ENCODE data around the gene STRBP. TPM values are rescaled to one million over a fixed set of nuclear protein-coding genes. Genes with fewer than 3 reads are reported as not detected.

STRBP gene
- total RNA-seq, 1 donor from 2014 or later: 84.8 TPM

- DNase-seq (ENCODE audit: low spot score in 2 of 2): no peak
- FAIRE-seq: no peak
These were observed 158.7 kb downstream of the STRBP start for GRCh38 chr9:123109540-123110279.

DNA sequence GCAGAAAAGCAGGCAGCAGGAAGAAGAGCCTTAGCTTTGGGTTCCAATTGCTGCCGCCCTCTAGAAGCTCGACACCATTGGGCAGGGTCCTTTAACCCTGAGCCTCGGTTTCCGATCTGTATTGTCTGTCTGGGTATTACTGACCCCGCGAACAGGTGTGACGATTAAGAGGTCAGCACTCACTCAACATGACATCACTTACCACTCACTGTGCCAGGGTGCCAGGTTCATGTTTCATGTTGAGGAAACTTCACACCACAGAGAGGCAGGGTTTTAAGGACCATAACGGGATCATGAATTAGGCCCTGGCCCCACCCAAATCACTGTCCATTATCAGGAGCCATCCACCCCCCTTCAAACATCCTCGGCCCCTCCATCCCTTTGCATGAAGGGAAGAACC lies 159.4 kb downstream of the STRBP start:
- no peak for DNase-seq (ENCODE audit: low spot score in 2 of 2)
- FAIRE-seq: no peak

DNA sequence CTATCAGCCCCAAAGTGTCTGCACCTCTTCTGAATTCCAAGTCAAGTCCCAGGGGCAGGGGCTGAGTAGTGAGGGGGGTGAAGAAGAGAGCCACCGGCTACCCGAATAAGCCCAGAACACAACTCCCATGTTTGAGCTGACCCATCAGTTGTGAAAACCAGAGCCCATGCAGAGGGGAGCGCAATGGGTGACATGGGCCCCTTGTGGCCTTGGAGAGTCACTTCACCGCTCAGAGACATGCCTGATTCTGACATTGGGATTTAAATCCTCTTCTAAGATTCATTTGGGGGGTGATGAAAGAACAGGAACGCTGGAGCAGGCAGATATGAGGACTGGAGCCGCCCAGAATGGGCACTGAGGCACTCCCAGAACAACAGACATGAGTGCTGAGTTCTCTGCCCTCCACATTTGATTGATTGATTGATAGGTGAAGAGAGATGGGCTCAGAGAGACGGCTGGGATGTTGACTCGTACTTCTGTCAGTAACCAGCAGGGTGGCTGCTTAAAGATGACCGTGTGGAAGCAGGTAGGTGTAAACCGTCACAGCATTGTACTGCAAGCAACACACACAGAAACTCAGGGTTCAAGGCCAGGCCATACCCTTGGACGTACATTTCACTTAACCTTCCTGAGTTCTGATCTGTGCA lies 160.6 kb downstream of the STRBP start:
- no peak for DNase-seq (ENCODE audit: low spot score in 2 of 2)
- FAIRE-seq: no peak

DNA sequence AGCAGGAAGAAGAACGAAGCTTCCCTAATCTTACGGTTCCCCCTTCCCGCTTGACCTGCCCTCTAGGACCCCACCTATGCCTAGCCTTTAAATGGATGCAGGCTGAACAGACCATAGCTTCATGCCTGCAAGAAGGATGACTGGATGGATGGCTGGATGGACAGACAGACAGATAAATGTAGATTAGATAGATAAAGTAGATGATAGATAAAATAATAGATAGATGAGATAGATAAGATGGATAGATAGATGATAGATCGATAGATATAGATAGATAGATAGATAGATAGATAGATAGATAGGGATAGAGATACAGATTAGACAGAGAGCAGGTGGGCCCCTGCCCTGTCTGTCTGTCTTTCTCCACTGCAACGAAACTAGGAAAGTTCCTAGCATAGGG lies 162.9 kb downstream of the STRBP start:
- FAIRE-seq (no peak), DNase-seq (ENCODE audit: low spot score in 2 of 2) (no peak)

DNA sequence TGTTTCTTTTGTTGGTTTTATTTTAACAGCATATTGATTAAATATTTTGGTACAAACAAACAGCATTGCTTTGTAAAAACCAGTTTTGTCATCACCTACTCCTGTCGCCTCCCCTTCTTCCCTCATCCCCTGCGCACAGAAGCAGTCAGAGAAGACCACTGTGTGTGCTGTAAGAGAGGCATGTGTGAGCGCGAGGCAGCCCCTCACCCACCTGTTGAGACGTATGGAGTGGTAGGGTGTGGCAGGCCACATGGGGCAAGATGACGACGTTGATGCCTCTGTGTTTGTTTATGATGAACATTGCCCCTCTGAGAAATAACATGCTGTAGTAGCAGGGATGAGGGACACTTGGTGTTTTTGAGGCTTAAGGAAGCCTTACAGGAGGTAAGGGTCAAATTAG lies 163.6 kb downstream of the STRBP start:
- FAIRE-seq (no peak), DNase-seq (ENCODE audit: low spot score in 2 of 2) (no peak)

- DNase-seq (ENCODE audit: low spot score in 2 of 2): no peak
- FAIRE-seq: no peak
These were observed 165.8 kb downstream of the STRBP start for GRCh38 chr9:123102375-123103113.

DNA sequence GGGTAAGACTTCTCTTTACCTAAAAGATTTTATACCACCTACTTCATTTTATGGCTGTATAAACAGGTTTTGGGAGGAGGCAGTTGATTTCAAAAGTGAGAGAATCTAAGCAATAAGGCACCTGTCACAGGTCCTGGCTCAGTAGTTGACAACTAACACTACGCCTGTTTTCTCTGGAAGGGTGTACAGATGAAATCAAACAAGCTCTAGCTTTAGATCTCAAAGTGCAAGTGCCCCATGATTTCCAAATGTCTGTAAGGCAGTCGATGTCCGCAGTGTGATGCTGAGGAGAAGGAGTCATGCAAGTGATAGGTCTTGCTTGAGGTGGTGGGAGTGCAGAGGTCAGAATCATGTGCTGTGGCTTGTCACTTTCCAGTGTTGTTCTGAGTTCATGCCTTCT lies 168.8 kb downstream of the STRBP start:
- no peak for FAIRE-seq

GRCh38 chr9:123099042-123099441 lies 169.3 kb downstream of the STRBP start:
- FAIRE-seq (no peak), DNase-seq (ENCODE audit: low spot score in 2 of 2) (no peak)

More for the DNA sequence above, 168.8 kb downstream of the STRBP start:
- DNase-seq (ENCODE audit: low spot score in 2 of 2): no peak

DNA sequence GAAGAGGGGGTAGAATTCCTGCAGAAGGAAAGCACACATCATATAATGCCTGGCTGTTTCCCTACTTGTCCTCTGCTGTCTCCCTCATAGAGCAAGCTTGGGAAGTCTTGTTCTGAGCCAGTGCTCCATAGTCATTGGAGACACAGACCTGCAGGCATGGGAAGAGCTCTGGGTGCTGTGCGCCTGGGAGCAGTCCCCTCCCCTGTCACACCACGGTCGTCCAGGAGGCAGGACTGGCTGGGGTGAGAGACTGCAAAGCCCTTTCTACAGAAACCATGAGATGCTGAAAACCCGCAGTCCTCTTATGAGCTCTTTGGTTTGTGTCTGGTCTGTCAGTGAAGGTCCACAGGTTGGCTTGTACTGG lies 170.3 kb downstream of the STRBP start:
- no peak for FAIRE-seq
- DNase-seq (ENCODE audit: low spot score in 2 of 2): no peak

GRCh38 chr9:123097430-123098095 lies 170.8 kb downstream of the STRBP start:
- DNase-seq (ENCODE audit: low spot score in 2 of 2) (no peak), FAIRE-seq (no peak)

GRCh38 chr9:123096987-123097386 lies 171.4 kb downstream of the STRBP start:
- DNase-seq (ENCODE audit: low spot score in 2 of 2): no peak

DNA sequence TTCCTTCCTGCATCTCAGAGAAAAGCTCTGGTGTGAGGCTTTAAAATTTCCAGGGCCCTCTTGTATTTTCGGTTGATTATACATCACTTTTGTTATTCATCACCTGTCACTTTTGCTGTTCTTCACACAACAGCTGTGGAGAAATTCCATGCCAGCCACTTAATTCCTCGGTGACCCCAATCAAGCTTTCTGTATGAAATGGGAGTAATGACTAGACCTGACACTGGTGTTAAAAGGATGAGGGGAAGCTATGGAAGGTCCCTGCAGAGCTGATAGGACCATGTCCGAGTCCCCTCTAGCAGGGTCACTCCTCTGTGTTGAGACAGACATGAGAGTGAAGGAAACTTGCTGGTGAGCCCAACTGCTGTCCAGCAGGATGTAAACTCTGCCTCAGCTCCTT lies 175.2 kb downstream of the STRBP start:
- DNase-seq (ENCODE audit: low spot score in 2 of 2) (no peak), FAIRE-seq (no peak)

More at GRCh38 chr9:123096987-123097386, 171.4 kb downstream of the STRBP start:
- FAIRE-seq: no peak

DNA sequence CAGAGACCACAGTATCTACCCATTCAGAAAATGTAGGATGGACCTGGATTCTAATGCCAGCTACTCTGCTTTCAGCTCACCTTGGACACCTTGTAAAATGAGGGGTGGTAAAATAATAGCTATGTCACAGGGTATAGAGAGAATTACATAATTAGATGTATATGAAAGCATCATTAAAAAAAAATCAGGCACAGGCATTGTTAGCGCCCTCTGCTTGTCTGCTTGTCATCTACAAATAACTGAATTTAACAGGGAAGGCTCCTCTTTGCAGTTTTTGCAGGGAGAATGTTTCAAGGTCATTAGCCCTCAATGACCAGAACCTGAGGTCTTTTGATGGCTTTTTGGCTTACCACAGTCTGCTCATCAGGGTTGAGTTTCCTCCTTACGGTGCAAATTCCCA lies 176.9 kb downstream of the STRBP start:
- DNase-seq (ENCODE audit: low spot score in 2 of 2) (no peak), FAIRE-seq (no peak)

- no peak for DNase-seq (ENCODE audit: low spot score in 2 of 2)
- no peak for FAIRE-seq
These were observed 177.4 kb downstream of the STRBP start for GRCh38 chr9:123090956-123091355.

DNA sequence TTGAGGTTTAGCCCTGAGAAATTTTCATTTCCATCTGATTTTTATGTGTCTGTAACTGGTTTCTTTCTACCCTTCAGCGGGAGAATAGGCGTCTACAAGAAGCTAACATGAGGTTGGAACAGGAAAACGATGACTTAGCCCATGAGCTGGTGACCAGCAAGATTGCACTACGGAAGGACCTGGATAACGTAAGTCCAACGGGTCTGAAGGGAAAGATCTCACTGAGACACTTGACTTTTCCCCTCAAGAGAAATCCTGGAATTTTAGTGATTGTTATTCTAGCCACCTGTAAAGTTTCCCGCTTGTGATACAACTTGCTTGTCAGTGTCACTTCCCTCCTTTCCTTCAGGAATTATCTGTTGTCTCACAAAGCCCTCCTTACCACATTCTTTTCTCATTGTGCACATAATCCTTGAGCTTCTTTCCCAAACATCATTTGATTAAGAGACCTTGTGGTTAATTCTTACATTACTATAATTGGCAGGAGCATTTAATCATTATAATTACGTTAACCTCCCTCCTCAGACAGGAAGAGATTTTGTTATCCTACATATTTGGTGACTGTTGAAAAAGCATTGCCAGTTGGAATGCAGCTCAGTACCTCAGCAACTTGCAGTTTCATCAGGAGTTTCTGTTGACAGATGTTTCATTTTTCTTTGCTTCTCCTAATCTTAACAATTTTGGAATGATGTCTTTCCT lies 178.0 kb downstream of the STRBP start:
- DNase-seq (ENCODE audit: low spot score in 2 of 2) (no peak), FAIRE-seq (no peak)

DNA sequence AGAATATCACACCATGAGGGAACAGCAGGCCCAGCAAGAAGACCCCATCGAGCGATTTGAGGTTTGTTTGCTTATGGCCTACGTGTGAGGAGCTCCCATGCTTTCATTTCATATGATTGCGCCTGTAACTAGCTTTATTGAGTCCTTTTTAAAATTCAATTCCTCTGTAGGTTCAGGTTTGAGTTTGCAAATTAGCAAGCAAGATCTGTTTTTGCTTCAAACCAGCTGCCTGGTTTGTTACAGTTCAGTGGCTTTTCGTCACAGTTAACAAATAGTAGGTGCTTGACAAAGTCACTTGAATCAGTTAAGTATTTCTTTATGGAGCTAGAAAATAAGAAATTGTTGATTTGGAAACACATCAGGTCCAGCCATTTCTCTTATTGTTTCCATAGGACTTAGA lies 178.6 kb downstream of the STRBP start:
- no peak for FAIRE-seq
- no peak for DNase-seq (ENCODE audit: low spot score in 2 of 2)

GRCh38 chr9:123089040-123089439 lies 179.3 kb downstream of the STRBP start:
- DNase-seq (ENCODE audit: low spot score in 2 of 2) (no peak), FAIRE-seq (no peak)

DNA sequence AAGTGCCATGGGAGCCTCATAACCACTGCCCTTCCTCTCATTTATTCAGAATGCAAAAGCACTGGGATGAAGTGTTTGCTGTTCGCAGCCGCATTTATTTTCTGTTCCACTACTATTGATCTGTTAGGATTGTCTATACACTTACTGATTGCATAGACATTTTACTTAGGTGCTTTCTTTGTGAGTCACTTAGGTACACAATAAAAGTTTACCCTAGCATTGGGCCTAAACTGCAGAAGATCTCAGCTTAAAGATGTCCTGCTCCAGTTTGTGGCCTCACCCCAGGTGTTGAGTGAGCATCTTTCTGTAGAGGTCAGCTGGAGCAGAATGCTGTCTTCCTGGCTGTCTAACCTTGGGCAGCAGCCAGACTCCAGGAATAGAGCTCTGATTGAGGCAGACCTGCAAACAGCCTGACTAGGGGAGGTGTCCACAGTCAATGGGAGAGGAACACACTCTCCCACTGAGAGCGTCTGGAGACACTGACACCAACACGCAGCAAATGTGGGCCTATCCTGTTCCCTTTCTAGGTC lies 181.0 kb downstream of the STRBP start:
- FAIRE-seq: no peak
- DNase-seq (ENCODE audit: low spot score in 2 of 2): no peak

GRCh38 chr9:123085916-123086315 lies 182.5 kb downstream of the STRBP start:
- no peak for FAIRE-seq
- DNase-seq (ENCODE audit: low spot score in 2 of 2): no peak

DNA sequence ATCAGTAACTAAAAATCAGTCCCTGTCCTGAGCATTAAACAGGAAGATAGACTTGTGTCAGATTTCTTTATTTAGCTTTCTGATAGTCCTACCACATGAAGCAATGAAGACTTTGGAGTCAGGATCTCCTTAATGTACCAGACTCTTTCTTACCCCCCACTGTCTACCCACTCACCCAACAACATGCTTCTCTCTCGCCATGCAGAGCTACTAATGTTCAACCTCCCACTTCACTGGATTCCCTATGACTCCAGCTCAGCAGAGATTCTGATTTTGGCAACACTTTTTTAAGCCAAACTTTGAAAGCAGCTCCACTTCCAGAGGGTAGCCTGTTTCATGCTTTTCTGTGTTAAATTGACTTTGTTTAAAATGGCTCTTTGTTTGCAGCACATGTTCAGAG lies 184.1 kb downstream of the STRBP start:
- DNase-seq (ENCODE audit: low spot score in 2 of 2) (no peak), FAIRE-seq (no peak)

Data from frontal cortex (tissue), 4 donors.